GM23248 (cell line): Measurements from ENCODE around the gene ZNF300.

Experiments
- EZH2 ChIP-seq: fragments of 200-600 bp; sonication (generic); IDR thresholded peaks from 2 replicates; pipeline ENCODE4 v1.6.1; 2018; ENCODE audit warnings: antibody characterized with exemption, mild to moderate bottlenecking; ENCODE audit not compliant: insufficient read depth, poor library complexity, severe bottlenecking
- EZH2phosphoT487 ChIP-seq: fragments of 200-600 bp; sonication (generic); IDR thresholded peaks from 2 replicates; pipeline ENCODE4 v1.6.1; 2018; ENCODE audit warnings: antibody characterized with exemption, moderate library complexity, mild to moderate bottlenecking, low read depth; ENCODE audit not compliant: insufficient read depth

DNA sequence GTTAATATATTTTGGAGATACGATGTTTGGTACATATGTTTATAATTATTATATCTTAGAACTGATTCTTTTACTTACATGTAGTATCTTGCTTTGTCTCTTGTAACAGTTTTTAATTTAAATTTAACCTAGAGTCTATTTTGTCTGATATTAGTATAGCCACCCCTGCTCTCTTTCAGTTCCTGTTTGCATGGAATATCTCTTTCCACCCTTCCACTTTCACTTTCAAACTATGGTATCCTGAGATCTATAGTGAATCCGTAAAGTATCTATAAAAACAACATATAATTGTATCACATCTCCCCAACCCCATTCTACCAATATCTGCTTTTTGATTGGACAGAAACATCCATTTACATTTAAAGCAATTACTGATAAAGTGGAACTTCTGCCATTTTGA lies 51.2 kb downstream of the ZNF300 start:
- no peak for TF ChIP-seq EZH2
- TF ChIP-seq EZH2phosphoT487: no peak
